Endothelial cell of umbilical vein (primary cell): ENCODE results near the gene CLCA4. TPM values are rescaled to one million over a fixed set of nuclear protein-coding genes. Genes with fewer than 3 reads are reported as not detected.

Experiments
- BruUV-seq: library from RNA; stranded (reverse); fragments of 400-500 nt; replicated peaks from 2 replicates; lab custom pipeline; 2021; lab: Mats Ljungman, UMichigan
- CTCF ChIA-PET: fragments of 300-600, 350-600 bp; sonication (Branson Sonifier 250); formaldehyde crosslinking; loops from one replicate; lab custom pipeline; 2021; ENCODE audit warnings: antibody characterized with exemption, inconsistent platforms; lab: Charles Lee
- POLR2A ChIA-PET: fragments of 300-600, 350-600 bp; sonication (Branson Sonifier 250); formaldehyde crosslinking; loops from one replicate; lab custom pipeline; 2021; ENCODE audit warnings: antibody characterized with exemption, inconsistent platforms; lab: Charles Lee
- DNase-seq: peaks from one replicate; pipeline ENCODE4 v3.0.0-alpha.2; 2011; ENCODE audit warnings: low read depth, low spot score
- FAIRE-seq: peaks from 2 replicates; lab custom pipeline; 2011; peaks lifted over from hg19 to GRCh38; lab: Jason Lieb, UNC
- H2AFZ ChIP-seq: 2 replicates; pipeline ENCODE4 v1.6.0; 2012; ENCODE audit warnings: low read depth, low read length, control low read depth, inconsistent platforms
- H3K27ac ChIP-seq: 2 replicates; pipeline ENCODE4 v1.5.1; 2011; ENCODE audit warnings: low read depth, mild to moderate bottlenecking, control low read depth, low read length, moderate library complexity; ENCODE audit not compliant: insufficient read depth
- H3K27me3 ChIP-seq, 2 experiments: 2 replicates each; pipeline versions ENCODE4 v1.6.0 to v1.6.1; 2011; ENCODE audit warnings: low read length in 2 of 2, mixed read lengths in 1 of 2; ENCODE audit not compliant: control insufficient read depth in 2 of 2, insufficient read depth in 2 of 2
- H3K36me3 ChIP-seq, 2 experiments: 2 replicates in 1 of 2; 3 replicates in 1 of 2; pipeline ENCODE4 v1.5.1; 2011; ENCODE audit warnings: low read length in 2 of 2, mild to moderate bottlenecking in 1 of 2, moderate library complexity in 1 of 2; ENCODE audit not compliant: control insufficient read depth in 2 of 2, insufficient read depth in 2 of 2; ENCODE audit errors: extremely low read depth in 1 of 2
- H3K4me1 ChIP-seq: 3 replicates; pipeline ENCODE4 v1.5.1; 2011; ENCODE audit warnings: mild to moderate bottlenecking, low read length; ENCODE audit not compliant: control insufficient read depth, insufficient read depth; ENCODE audit errors: extremely low read depth
- H3K4me2 ChIP-seq: 2 replicates; pipeline ENCODE4 v1.6.1; 2011; ENCODE audit warnings: low read length, control low read depth, mixed read lengths; ENCODE audit not compliant: insufficient read depth
- H3K4me3 ChIP-seq, 3 experiments: fragments of 200-600 bp in 1 of 3; sonication (generic), shearing (Covaris generic) in 1 of 3; replicated peaks in 1 of 3; 2 replicates each; pipeline ENCODE4 v1.5.1; 2011 to 2016; ENCODE audit warnings: control low read depth in 3 of 3, low read length in 3 of 3, mild to moderate bottlenecking in 2 of 3, inconsistent platforms in 1 of 3, low read depth in 1 of 3, moderate library complexity in 1 of 3; ENCODE audit not compliant: insufficient read depth in 1 of 3
- H3K79me2 ChIP-seq: 2 replicates; pipeline ENCODE4 v1.6.0; 2012; ENCODE audit warnings: low read length, inconsistent platforms; ENCODE audit not compliant: control insufficient read depth, insufficient read depth
- H3K9ac ChIP-seq: replicated peaks from 2 replicates; pipeline ENCODE3; 2011; ENCODE audit warnings: low read length, control low read depth; ENCODE audit not compliant: insufficient read depth; ENCODE audit errors: extremely low read depth
- H3K9me1 ChIP-seq: replicated peaks from 3 replicates; pipeline ENCODE4 v1.6.0; 2011; ENCODE audit warnings: mild to moderate bottlenecking, low read length; ENCODE audit not compliant: control insufficient read depth, insufficient read depth; ENCODE audit errors: extremely low read depth
- H3K9me3 ChIP-seq: replicated peaks from 2 replicates; pipeline ENCODE4 v1.5.1; 2012; ENCODE audit warnings: low read length, inconsistent platforms; ENCODE audit not compliant: control insufficient read depth, insufficient read depth
- H4K20me1 ChIP-seq: replicated peaks from 2 replicates; pipeline ENCODE3; 2011; ENCODE audit warnings: mild to moderate bottlenecking, low read length; ENCODE audit not compliant: control insufficient read depth, insufficient read depth; ENCODE audit errors: extremely low read depth
- CTCF ChIP-seq, 2 donors: IDR thresholded peaks; 1 replicate in 1 of 2; 2 replicates in 1 of 2; pipeline ENCODE4 v1.5.1; 2011; ENCODE audit warnings: low read length in 2 of 2, mild to moderate bottlenecking in 2 of 2, moderate library complexity in 2 of 2, control low read depth in 1 of 2, inconsistent platforms in 1 of 2, low read depth in 1 of 2; ENCODE audit not compliant: insufficient read depth in 1 of 2; ENCODE audit errors: extremely low read depth in 1 of 2
- EZH2 ChIP-seq: IDR thresholded peaks from 2 replicates; pipeline ENCODE4 v1.6.1; 2012; ENCODE audit warnings: borderline replicate concordance, low read depth, mild to moderate bottlenecking, moderate library complexity, low read length, inconsistent platforms; ENCODE audit not compliant: severe bottlenecking
- FOS ChIP-seq: IDR thresholded peaks from 2 replicates; pipeline ENCODE4 v1.6.1; 2011; ENCODE audit warnings: mild to moderate bottlenecking, low read length, moderate library complexity, borderline replicate concordance; ENCODE audit not compliant: insufficient read depth
- GATA2 ChIP-seq: IDR thresholded peaks from 2 replicates; pipeline ENCODE4 v1.7.0; 2011; ENCODE audit warnings: low read depth, mild to moderate bottlenecking, moderate library complexity, mixed read lengths, low read length; ENCODE audit not compliant: insufficient read length, insufficient read depth
- JUN ChIP-seq: IDR thresholded peaks from 2 replicates; pipeline ENCODE4 v1.6.1; 2011; ENCODE audit warnings: borderline replicate concordance, low read depth; ENCODE audit not compliant: insufficient read length, insufficient read depth
- MAX ChIP-seq: IDR thresholded peaks from 2 replicates; pipeline ENCODE4 v1.6.1; 2011; ENCODE audit not compliant: insufficient read depth, insufficient read length
- MYC ChIP-seq: IDR thresholded peaks from one replicate; pipeline ENCODE4 v1.6.1; 2011; ENCODE audit warnings: mild to moderate bottlenecking, low read depth, low read length
- dilution Hi-C: fragments of 300-500 bp; cut with MboI; formaldehyde crosslinking; loops from one replicate; pipeline ENCODE4 v1.15.0; 2019; ENCODE audit warnings: low sequenced_read_pairs; ENCODE audit not compliant: extremely low pct_ligation_motif_present
- intact Hi-C: fragments of 100-400 bp; cut with micrococcal nuclease; formaldehyde crosslinking; loops from one replicate; pipeline ENCODE4 v1.10.0; 2022
- polyA plus RNA-seq, 4 experiments: library from polyadenylated mRNA; depleted of rRNA in 3 of 4; stranded (reverse) in 3 of 4; unstranded in 1 of 4; fragments of >200 nt; gene quantifications; 2 replicates each; pipeline versions ENCODE4 v1.2.1 to v1.2.3, GENCODE V29; 2011 to 2012; ENCODE audit warnings: missing spikeins in 1 of 4
- total RNA-seq: library from RNA; stranded (reverse); gene quantifications from 2 replicates; pipeline ENCODE4 v1.2.3, GENCODE V29; 2021

The CLCA4 gene
- total and polyA plus RNA-seq, 2 donors (not counting 3 experiments of a cell fraction or from before 2014, with no cell fraction given), result not detected

- no peaks in the 10 kb centered on the region for H3K9me3 ChIP-seq
- no peak overlapping the region for H3K4me2 ChIP-seq
- POLR2A ChIA-PET, result no interaction called here
- TF ChIP-seq MYC (no peak), CTCF (IDR thresholded peaks at IDR 0.05; ENCODE audit: extremely low read depth in 1 of 2, insufficient read depth in 1 of 2, low read depth in 1 of 2, low read length in 2 of 2) (peak; percentile 60 to 83), MAX (no peak), FOS (no peak), GATA2 (peak; percentile 9), EZH2 (no peak), JUN (no peak)
- CTCF ChIA-PET, result interaction anchor here (0.6 to 9.9 kb wide), 17 partner anchors 9 to 242 kb away, joined by 3 to 85 read pairs (median 4); no protein-coding TSS in a partner anchor
- no peaks in the 10 kb centered on the region for H3K9me1 ChIP-seq
- dilution Hi-C loops (no loop called here), intact Hi-C loops (loop anchor here (2.0 to 5.0 kb wide), 2 partner anchors 103 to 243 kb away; partner anchors contain the start of gene ODF2L)
- H3K79me2 ChIP-seq, result no peaks in the 10 kb centered on the region
- no peaks in the 10 kb centered on the region for H4K20me1 ChIP-seq
- no peak overlapping the region for H2AFZ ChIP-seq
- no peaks in the 10 kb centered on the region for H3K36me3 ChIP-seq
- no TSS peak for BruUV-seq
- DNase-seq (peak; percentile 9), FAIRE-seq (no peak)
- H3K27ac ChIP-seq, result no peak overlapping the region
- H3K4me1 ChIP-seq, result no peaks in the 10 kb centered on the region
- H3K27me3 ChIP-seq, result peaks cover 5 to 13% of the 10 kb centered on the region in 2 experiments
- H3K4me3 ChIP-seq, result no peak overlapping the region
- H3K9ac ChIP-seq, result no peak overlapping the region
Measured at GRCh38 chr1:86499987-86500593, 46.8 kb upstream of the CLCA4 start.
